WTC11 (cell line): Measurements from ENCODE around the gene SENP8.

Source experiments
- NFYB ChIP-seq: sonication (generic); formaldehyde crosslinking; conservative IDR thresholded peaks from 2 replicates; pipeline ENCODE4 v1.8.0; 2022; ENCODE audit warnings: low read depth, missing genetic modification reagents
- TF ChIP-seq, protein P1 (sequence below): sonication (generic); formaldehyde crosslinking; IDR thresholded peaks from 2 replicates; pipeline ENCODE4 v1.8.0; 2022; ENCODE audit warnings: missing genetic modification reagents
- TF ChIP-seq, protein P2 (sequence below): fragments of 200-600 bp; IDR thresholded peaks from 2 replicates; pipeline ENCODE4 v1.8.0; 2022; ENCODE audit warnings: antibody characterized with exemption
- TF ChIP-seq, protein P3 (sequence below): sonication (generic); formaldehyde crosslinking; IDR thresholded peaks from 2 replicates; pipeline ENCODE4 v1.8.0; 2022; ENCODE audit warnings: mild to moderate bottlenecking, missing genetic modification reagents

- TF ChIP-seq, protein P1, sequence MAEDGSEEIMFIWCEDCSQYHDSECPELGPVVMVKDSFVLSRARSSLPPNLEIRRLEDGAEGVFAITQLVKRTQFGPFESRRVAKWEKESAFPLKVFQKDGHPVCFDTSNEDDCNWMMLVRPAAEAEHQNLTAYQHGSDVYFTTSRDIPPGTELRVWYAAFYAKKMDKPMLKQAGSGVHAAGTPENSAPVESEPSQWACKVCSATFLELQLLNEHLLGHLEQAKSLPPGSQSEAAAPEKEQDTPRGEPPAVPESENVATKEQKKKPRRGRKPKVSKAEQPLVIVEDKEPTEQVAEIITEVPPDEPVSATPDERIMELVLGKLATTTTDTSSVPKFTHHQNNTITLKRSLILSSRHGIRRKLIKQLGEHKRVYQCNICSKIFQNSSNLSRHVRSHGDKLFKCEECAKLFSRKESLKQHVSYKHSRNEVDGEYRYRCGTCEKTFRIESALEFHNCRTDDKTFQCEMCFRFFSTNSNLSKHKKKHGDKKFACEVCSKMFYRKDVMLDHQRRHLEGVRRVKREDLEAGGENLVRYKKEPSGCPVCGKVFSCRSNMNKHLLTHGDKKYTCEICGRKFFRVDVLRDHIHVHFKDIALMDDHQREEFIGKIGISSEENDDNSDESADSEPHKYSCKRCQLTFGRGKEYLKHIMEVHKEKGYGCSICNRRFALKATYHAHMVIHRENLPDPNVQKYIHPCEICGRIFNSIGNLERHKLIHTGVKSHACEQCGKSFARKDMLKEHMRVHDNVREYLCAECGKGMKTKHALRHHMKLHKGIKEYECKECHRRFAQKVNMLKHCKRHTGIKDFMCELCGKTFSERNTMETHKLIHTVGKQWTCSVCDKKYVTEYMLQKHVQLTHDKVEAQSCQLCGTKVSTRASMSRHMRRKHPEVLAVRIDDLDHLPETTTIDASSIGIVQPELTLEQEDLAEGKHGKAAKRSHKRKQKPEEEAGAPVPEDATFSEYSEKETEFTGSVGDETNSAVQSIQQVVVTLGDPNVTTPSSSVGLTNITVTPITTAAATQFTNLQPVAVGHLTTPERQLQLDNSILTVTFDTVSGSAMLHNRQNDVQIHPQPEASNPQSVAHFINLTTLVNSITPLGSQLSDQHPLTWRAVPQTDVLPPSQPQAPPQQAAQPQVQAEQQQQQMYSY (CRISPR knock-in tag): no peak
- no peak for TF ChIP-seq NFYB (CRISPR knock-in tag)
- TF ChIP-seq, protein P2, sequence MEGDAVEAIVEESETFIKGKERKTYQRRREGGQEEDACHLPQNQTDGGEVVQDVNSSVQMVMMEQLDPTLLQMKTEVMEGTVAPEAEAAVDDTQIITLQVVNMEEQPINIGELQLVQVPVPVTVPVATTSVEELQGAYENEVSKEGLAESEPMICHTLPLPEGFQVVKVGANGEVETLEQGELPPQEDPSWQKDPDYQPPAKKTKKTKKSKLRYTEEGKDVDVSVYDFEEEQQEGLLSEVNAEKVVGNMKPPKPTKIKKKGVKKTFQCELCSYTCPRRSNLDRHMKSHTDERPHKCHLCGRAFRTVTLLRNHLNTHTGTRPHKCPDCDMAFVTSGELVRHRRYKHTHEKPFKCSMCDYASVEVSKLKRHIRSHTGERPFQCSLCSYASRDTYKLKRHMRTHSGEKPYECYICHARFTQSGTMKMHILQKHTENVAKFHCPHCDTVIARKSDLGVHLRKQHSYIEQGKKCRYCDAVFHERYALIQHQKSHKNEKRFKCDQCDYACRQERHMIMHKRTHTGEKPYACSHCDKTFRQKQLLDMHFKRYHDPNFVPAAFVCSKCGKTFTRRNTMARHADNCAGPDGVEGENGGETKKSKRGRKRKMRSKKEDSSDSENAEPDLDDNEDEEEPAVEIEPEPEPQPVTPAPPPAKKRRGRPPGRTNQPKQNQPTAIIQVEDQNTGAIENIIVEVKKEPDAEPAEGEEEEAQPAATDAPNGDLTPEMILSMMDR: no peak
- TF ChIP-seq, protein P3, sequence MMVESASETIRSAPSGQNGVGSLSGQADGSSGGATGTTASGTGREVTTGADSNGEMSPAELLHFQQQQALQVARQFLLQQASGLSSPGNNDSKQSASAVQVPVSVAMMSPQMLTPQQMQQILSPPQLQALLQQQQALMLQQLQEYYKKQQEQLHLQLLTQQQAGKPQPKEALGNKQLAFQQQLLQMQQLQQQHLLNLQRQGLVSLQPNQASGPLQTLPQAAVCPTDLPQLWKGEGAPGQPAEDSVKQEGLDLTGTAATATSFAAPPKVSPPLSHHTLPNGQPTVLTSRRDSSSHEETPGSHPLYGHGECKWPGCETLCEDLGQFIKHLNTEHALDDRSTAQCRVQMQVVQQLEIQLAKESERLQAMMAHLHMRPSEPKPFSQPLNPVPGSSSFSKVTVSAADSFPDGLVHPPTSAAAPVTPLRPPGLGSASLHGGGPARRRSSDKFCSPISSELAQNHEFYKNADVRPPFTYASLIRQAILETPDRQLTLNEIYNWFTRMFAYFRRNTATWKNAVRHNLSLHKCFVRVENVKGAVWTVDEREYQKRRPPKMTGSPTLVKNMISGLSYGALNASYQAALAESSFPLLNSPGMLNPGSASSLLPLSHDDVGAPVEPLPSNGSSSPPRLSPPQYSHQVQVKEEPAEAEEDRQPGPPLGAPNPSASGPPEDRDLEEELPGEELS (CRISPR knock-in tag): no peak
Measured at GRCh38 chr15:72179950-72180581, 61.9 kb downstream of the SENP8 start.
